ENCODE results near the gene SBK2. TPM values are rescaled to one million over a fixed set of nuclear protein-coding genes. Genes with fewer than 3 reads are reported as not detected.

Gene SBK2
- total RNA-seq, 2 donors from 2014 or later, result 111 to 172 TPM

DNA sequence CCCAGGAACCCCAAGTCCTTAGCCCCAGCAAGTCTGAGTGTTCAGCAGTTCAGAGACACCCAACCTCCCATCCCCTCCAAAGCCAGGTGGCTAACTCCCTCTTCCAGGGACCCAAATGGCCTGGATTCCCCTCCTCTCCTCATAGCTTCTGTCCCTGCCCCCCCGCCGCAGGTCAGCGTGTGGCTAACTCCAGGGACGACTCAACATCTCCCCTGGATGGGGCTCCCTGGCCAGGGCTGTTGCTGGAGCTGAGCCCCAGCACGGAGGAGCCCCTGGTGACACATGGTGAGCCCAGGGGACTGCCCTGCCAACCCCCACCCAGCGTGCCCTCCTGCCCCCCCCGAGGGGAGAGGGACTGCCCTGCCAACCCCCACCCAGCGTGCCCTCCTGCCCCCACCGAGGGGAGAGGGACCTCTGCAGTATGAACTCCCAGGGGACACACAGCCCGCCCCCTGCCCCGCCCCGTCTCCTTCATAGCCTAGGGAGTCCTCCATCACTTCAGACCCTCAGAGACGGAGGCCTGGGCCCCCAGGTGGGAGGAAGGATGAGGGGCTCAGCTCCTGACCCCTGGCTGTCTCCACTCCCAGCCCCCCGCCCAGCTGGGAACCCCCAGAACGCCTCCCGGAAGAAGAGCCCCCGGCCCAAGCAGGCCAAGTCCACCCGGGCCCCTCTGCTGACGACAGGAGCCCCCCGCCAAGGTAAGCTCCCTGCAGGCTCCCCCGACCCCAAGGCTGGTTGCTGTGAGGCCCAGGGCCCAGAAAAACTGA, 47.0 kb downstream of the SBK2 start:
- H3K27me3 ChIP-seq, result no peaks in the 10 kb centered on the region
- no peak overlapping the region for H3K27ac ChIP-seq

DNA sequence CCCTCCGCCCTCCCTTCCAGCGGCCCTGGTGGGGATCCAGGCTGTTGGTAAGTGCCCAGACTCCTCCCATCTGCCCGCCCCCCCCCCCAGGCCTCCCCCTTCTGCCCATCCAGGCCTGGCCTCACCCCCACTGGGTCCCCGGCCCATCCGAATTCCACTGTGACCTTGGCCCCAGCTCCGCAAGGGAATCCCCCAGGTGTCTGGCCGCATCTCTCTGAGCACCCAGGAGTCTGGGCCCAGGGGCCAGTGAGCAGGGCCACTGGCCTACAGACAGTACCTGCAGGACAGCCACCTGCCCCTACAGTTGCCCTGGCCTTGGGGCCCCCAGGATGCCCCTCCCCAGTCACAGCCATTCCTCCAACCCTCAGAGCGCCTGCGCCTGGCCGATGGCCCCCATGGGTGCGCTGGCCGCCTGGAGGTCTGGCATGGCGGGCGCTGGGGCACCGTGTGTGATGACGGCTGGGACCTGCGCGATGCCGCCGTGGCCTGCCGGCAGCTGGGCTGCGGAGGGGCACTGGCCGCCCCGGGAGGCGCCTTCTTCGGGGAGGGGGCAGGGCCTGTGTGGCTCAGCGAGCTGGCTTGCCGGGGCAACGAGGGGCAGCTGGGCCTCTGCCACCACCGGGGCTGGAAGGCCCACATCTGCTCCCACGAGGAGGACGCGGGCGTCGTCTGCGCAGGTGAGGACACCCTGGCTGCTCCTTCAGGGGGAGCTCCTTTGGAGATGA, 47.8 kb downstream of the SBK2 start:
- H3K9me3 ChIP-seq, result no peaks in the 10 kb centered on the region
- H3K36me3 ChIP-seq, result no peaks in the 10 kb centered on the region
- no peak for DNase-seq (ENCODE audit: low spot score)
- TF ChIP-seq, protein P1, sequence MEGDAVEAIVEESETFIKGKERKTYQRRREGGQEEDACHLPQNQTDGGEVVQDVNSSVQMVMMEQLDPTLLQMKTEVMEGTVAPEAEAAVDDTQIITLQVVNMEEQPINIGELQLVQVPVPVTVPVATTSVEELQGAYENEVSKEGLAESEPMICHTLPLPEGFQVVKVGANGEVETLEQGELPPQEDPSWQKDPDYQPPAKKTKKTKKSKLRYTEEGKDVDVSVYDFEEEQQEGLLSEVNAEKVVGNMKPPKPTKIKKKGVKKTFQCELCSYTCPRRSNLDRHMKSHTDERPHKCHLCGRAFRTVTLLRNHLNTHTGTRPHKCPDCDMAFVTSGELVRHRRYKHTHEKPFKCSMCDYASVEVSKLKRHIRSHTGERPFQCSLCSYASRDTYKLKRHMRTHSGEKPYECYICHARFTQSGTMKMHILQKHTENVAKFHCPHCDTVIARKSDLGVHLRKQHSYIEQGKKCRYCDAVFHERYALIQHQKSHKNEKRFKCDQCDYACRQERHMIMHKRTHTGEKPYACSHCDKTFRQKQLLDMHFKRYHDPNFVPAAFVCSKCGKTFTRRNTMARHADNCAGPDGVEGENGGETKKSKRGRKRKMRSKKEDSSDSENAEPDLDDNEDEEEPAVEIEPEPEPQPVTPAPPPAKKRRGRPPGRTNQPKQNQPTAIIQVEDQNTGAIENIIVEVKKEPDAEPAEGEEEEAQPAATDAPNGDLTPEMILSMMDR (IDR thresholded peaks at IDR 0.05), result no peak
- peak overlapping the region; percentile 89 for H3K27ac ChIP-seq
- peak overlapping the region in 1 of 2 donors; percentile 4 for H3K4me3 ChIP-seq
- peaks cover 0 to 72% of the 10 kb centered on the region in 2 donors for H3K4me1 ChIP-seq
- no peaks in the 10 kb centered on the region for H3K27me3 ChIP-seq

More for the DNA sequence above, 47.0 kb downstream of the SBK2 start:
- H3K4me1 ChIP-seq, result peaks cover 0 to 65% of the 10 kb centered on the region in 2 donors
- DNase-seq (ENCODE audit: low spot score), result no peak
- H3K9me3 ChIP-seq, result no peaks in the 10 kb centered on the region
- H3K4me3 ChIP-seq, result no peak overlapping the region
- no peaks in the 10 kb centered on the region for H3K36me3 ChIP-seq
- TF ChIP-seq, protein P1 (IDR thresholded peaks at IDR 0.05), result no peak

DNA sequence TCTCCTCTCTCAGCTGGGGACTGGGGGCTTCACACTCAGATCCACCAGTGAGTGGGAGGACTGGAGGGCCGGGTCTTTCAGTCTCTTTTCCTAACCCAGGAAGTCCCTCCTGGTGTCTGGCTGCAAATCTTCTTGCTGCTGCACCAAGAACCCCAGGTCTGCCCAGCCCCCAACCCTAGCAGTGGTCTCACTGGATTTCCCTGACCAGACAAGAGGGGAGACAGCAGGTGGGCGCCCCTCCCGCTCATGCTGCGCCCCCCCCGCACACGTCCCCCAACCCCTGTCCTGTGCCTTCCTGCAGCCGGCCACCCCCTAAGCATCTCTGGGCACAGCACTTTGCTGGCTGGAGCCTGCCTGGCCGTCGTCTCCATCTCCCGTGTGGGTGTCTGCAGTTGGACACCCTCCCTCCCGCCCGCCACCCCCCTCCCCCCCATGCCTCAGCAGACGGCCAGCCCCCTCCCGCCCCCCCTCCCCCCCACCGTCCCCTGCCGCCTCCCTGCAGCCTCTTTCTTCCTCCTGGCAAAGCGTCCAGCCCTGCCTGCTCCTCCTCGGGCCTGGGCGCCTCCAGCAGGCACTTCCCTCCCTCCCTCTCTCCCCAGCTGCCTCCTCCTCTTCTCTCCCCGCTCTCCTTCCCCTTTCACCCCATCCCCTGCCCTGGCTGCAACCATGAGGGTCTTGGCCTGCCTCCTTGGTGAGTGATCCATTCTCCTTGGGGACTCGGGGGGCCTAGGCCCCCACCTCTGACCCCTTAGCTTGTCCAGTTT, 48.8 kb downstream of the SBK2 start, which contains the start of gene SSC5D:
SSC5D (plus strand) TSS at position 513 of the 764 bp plus-strand sequence; CDS start at position 667, 154 bp downstream.
- peaks cover 0 to 72% of the 10 kb centered on the region in 2 donors for H3K4me1 ChIP-seq
- H3K27me3 ChIP-seq, result no peaks in the 10 kb centered on the region
- peak within 1 kb of the TSS; percentile 89 for H3K27ac ChIP-seq
- no peak for DNase-seq (ENCODE audit: low spot score)
- TF ChIP-seq, protein P1 (IDR thresholded peaks at IDR 0.05), result no peak
- H3K36me3 ChIP-seq, result peaks cover 3% of the 10 kb centered on the region
- no peaks in the 10 kb centered on the region for H3K9me3 ChIP-seq
- H3K4me3 ChIP-seq, result peak within 1 kb of the TSS in 1 of 2 donors; percentile 32

- H3K36me3 ChIP-seq, result peaks cover 11% of the 10 kb centered on the region
- DNase-seq (ENCODE audit: low spot score), result peak; percentile 86
- H3K27me3 ChIP-seq, result no peaks in the 10 kb centered on the region
- peak overlapping the region; percentile 89 for H3K27ac ChIP-seq
- TF ChIP-seq, protein P1 (IDR thresholded peaks at IDR 0.05), result no peak
- H3K4me1 ChIP-seq, result peaks cover 0 to 65% of the 10 kb centered on the region in 2 donors
- no peaks in the 10 kb centered on the region for H3K9me3 ChIP-seq
- H3K4me3 ChIP-seq, result peak overlapping the region in 1 of 2 donors; percentile 19
Measured at GRCh38 chr19:55486971-55487923, 49.7 kb downstream of the SBK2 start.

Data from right atrium auricular region (tissue), 2 donors.